Endodermal cell (in vitro differentiated cells): ENCODE data around the gene SHQ1. TPM values are rescaled to one million over a fixed set of nuclear protein-coding genes. Genes with fewer than 3 reads are reported as not detected.
A peak's percentile ranks its signal among the peaks of the same experiment; 100 is the strongest.

Experiments
- DNase-seq: peaks from one replicate; pipeline ENCODE4 v3.0.0-alpha.2; 2017
- H3K27ac ChIP-seq: 2 replicates; pipeline ENCODE4 v1.5.1; 2013; ENCODE audit warnings: mild to moderate bottlenecking, low read depth, low read length, moderate library complexity
- H3K27me3 ChIP-seq: 2 replicates; pipeline ENCODE4 v1.6.1; 2013; ENCODE audit warnings: mild to moderate bottlenecking, low read length, moderate library complexity; ENCODE audit not compliant: insufficient read depth, control insufficient read depth, poor library complexity, severe bottlenecking
- H3K36me3 ChIP-seq: 2 replicates; pipeline ENCODE4 v1.7.0; 2013; ENCODE audit warnings: mild to moderate bottlenecking, low read length, moderate library complexity; ENCODE audit not compliant: control insufficient read depth, insufficient read depth
- H3K4me1 ChIP-seq: one replicate; pipeline ENCODE4 v1.7.0; 2013; ENCODE audit warnings: low read length; ENCODE audit not compliant: control insufficient read depth, insufficient read depth
- H3K4me3 ChIP-seq: 2 replicates; pipeline ENCODE4 v1.5.1; 2013; ENCODE audit warnings: mild to moderate bottlenecking, low read length, moderate library complexity
- H3K9ac ChIP-seq: 2 replicates; pipeline ENCODE4 v1.6.1; 2013; ENCODE audit warnings: mild to moderate bottlenecking, low read length, moderate library complexity; ENCODE audit not compliant: poor library complexity, severe bottlenecking; ENCODE audit errors: extremely low read depth
- H3K9me3 ChIP-seq: 2 replicates; pipeline ENCODE4 v1.6.1; 2013; ENCODE audit warnings: mild to moderate bottlenecking, low read length, moderate library complexity; ENCODE audit not compliant: control insufficient read depth
- H3K27ac Mint-ChIP-seq: 2 replicates; pipeline ENCODE4 v1.8.0; 2020; ENCODE audit warnings: mixed read lengths
- H3K27me3 Mint-ChIP-seq: 2 replicates; pipeline ENCODE4 v1.8.0; 2021; ENCODE audit warnings: mild to moderate bottlenecking, mixed read lengths; ENCODE audit not compliant: insufficient read depth
- H3K36me3 Mint-ChIP-seq: 2 replicates; pipeline ENCODE4 v1.8.0; 2020; ENCODE audit warnings: low read depth, mixed read lengths
- H3K4me1 Mint-ChIP-seq: 2 replicates; pipeline ENCODE4 v1.8.0; 2020; ENCODE audit warnings: mixed read lengths
- H3K4me3 Mint-ChIP-seq: 2 replicates; pipeline ENCODE4 v1.8.0; 2020; ENCODE audit warnings: mild to moderate bottlenecking, moderate library complexity, mixed read lengths
- H3K9me3 Mint-ChIP-seq: 2 replicates; pipeline ENCODE4 v1.8.0; 2020; ENCODE audit warnings: mild to moderate bottlenecking, mixed read lengths
- WGBS, 2 experiments: methylation state at CpG; one replicate each; pipeline versions ENCODE4 v1.1.5 to v1.1.7; 2013; ENCODE audit warnings: missing lambda C conversion rate in 2 of 2, mixed read lengths in 1 of 2; ENCODE audit not compliant: insufficient coverage in 1 of 2, insufficient read length in 1 of 2; 5-methylcytosine and 5-hydroxymethylcytosine counted together
- total RNA-seq, 2 donors: library from RNA; stranded (reverse); fragmentation: NEBNext Ultra II Directional in 1 of 2; extraction: Animal tissue kit (Norgen Biotek cat#: 25700) in 1 of 2; gene quantifications; 2 replicates in 1 of 2; 3 replicates in 1 of 2; pipeline ENCODE4 v1.2.1, GENCODE V29; 2021
- TF ChIP-seq, protein P1 (sequence below): fragments of 200-600 bp; sonication (generic); conservative IDR thresholded peaks from 2 replicates; pipeline ENCODE4 v1.5.0; 2021; ENCODE audit warnings: antibody characterized with exemption, mild to moderate bottlenecking

Gene SHQ1
- total RNA-seq, 2 donors from 2014 or later: 28.2 to 28.4 TPM

DNA sequence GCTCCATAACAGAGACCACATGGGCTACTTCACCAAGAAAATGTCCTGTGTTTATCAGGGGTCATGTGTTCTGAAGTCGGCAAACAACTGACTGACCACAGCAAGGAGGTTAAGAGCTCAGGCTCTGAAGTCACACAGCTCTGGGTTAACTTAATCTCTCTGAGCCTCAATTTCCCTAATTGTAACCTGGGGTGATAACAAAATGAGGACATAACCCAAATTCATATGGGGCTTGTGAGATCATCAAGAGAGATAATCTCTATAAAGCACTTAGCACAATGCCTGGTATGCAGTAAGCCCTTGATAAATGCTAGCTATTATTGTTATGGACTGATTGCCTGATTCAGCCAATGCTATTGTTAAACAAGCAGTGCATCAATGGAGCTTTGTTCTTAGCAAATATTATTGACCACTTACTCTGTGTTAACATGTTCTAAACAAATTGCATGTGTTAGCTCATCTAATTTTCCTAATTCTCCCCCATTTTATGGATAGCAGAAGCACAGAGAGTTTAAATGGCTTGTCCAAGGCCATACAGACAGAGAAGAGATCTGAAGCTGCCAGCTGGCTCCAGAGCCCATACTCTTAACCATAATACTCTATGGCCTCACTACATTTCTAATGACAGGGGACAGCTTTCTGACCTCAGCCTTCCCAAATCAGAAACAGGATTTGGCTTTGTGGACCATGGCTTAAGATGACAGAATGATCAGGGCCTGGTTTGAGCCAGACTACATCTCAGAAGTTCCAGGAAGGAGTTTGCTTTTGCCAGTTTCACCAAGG, 78.3 kb downstream of the SHQ1 start:
- TF ChIP-seq, protein P1, sequence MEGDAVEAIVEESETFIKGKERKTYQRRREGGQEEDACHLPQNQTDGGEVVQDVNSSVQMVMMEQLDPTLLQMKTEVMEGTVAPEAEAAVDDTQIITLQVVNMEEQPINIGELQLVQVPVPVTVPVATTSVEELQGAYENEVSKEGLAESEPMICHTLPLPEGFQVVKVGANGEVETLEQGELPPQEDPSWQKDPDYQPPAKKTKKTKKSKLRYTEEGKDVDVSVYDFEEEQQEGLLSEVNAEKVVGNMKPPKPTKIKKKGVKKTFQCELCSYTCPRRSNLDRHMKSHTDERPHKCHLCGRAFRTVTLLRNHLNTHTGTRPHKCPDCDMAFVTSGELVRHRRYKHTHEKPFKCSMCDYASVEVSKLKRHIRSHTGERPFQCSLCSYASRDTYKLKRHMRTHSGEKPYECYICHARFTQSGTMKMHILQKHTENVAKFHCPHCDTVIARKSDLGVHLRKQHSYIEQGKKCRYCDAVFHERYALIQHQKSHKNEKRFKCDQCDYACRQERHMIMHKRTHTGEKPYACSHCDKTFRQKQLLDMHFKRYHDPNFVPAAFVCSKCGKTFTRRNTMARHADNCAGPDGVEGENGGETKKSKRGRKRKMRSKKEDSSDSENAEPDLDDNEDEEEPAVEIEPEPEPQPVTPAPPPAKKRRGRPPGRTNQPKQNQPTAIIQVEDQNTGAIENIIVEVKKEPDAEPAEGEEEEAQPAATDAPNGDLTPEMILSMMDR: no peak
- Histone ChIP-seq H3K9ac (no peak overlapping the region), H3K36me3 (no peaks in the 10 kb centered on the region), H3K27me3 (no peaks in the 10 kb centered on the region), H3K9me3 (no peaks in the 10 kb centered on the region), H3K27ac (no peak overlapping the region), H3K4me1 (peaks cover 41% of the 10 kb centered on the region), H3K4me3 (peak overlapping the region; percentile 7)
- WGBS, 2 experiments: 48% methylated on average over 1 of the region's 1 CpG; no CpG with 5 or more reads in 1 of the 2 experiments
- Mint-ChIP-seq H3K4me3 (peak overlapping the region; percentile 2), H3K4me1 (peaks cover 44% of the 10 kb centered on the region), H3K27ac (peak overlapping the region; percentile 44), H3K36me3 (no peaks in the 10 kb centered on the region), H3K9me3 (no peaks in the 10 kb centered on the region), H3K27me3 (no peaks in the 10 kb centered on the region)
- no peak for DNase-seq

DNA sequence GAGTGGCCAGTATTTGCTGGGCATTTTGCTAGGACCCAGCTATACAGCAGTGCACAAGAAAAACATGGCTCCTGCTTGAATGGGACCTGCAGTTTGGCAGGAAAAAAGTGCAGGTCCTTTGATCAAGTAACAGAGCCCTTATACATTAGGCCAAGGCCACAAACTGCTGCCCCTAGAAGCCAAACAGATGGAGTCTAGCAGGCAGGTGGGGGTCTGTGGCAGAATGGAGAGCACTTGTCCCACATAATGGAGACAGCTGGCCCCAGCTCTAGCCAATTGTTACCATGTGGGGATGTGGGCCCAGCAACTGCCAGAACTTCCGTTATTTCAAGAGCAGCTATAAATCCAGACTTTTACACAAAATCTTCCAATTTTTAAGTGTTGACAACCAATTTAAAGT, 79.3 kb downstream of the SHQ1 start:
- no peaks in the 10 kb centered on the region for H3K27me3 ChIP-seq
- WGBS, 2 experiments: 98 to 100% methylated on average over 1 of the region's 1 CpG
- Mint-ChIP-seq H3K9me3 (no peaks in the 10 kb centered on the region), H3K36me3 (no peaks in the 10 kb centered on the region), H3K27me3 (no peaks in the 10 kb centered on the region), H3K4me3 (peak overlapping the region; percentile 2), H3K27ac (no peak overlapping the region), H3K4me1 (peaks cover 48% of the 10 kb centered on the region)
- TF ChIP-seq, protein P1: no peak
- peaks cover 41% of the 10 kb centered on the region for H3K4me1 ChIP-seq
- no peak overlapping the region for H3K27ac ChIP-seq
- no peaks in the 10 kb centered on the region for H3K9me3 ChIP-seq
- no peak overlapping the region for H3K9ac ChIP-seq
- no peak for DNase-seq
- peak overlapping the region; percentile 7 for H3K4me3 ChIP-seq
- no peaks in the 10 kb centered on the region for H3K36me3 ChIP-seq

DNA sequence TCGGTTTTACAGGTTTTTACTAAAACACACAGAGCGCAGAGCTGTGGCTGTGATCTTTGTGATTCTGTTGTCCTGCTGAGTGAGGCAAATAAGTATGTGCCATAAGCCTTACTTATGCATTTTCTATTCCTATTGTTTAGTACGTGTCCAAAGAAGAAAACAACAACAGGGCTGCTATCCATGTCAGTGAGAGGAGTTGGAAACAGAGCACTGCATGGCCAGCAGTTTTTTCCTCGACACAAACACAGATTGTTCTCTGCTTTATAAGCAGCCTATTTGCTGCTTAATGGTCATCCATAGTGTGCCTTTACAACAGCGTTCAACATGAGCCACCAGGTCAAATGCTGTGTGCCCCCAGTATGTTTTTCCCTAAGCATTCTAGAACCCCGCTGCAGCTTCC, 79.8 kb downstream of the SHQ1 start:
- Mint-ChIP-seq H3K9me3 (no peaks in the 10 kb centered on the region), H3K4me1 (peaks cover 53% of the 10 kb centered on the region), H3K27ac (no peak overlapping the region), H3K27me3 (no peaks in the 10 kb centered on the region), H3K36me3 (no peaks in the 10 kb centered on the region), H3K4me3 (peak overlapping the region; percentile 1)
- TF ChIP-seq, protein P1: no peak
- 42 to 52% methylated on average over 6 of the region's 6 CpGs for WGBS, 2 experiments
- no peaks in the 10 kb centered on the region for H3K36me3 ChIP-seq
- H3K4me1 ChIP-seq: peaks cover 42% of the 10 kb centered on the region
- H3K9me3 ChIP-seq: no peaks in the 10 kb centered on the region
- DNase-seq: no peak
- no peak overlapping the region for H3K27ac ChIP-seq
- no peaks in the 10 kb centered on the region for H3K27me3 ChIP-seq
- peak overlapping the region; percentile 18 for H3K9ac ChIP-seq
- H3K4me3 ChIP-seq: peak overlapping the region; percentile 7
